Suprapubic skin (tissue), 4 donors: ENCODE data around the gene CHRD. TPM values are rescaled to one million over a fixed set of nuclear protein-coding genes. Genes with fewer than 3 reads are reported as not detected.

Experiments used
- DNase-seq, 2 donors: peaks; one replicate each; pipeline ENCODE4 v3.0.0-alpha.2; 2019; ENCODE audit warnings: low spot score in 2 of 2
- H3K27ac ChIP-seq: fragments of 200-600 bp; sonication (generic); one replicate; pipeline ENCODE4 v1.5.1; 2019
- H3K27me3 ChIP-seq: fragments of 200-600 bp; sonication (generic); one replicate; pipeline ENCODE4 v1.5.1; 2019
- H3K36me3 ChIP-seq: fragments of 200-600 bp; sonication (generic); one replicate; pipeline ENCODE4 v1.5.1; 2019
- H3K4me1 ChIP-seq: fragments of 200-600 bp; sonication (generic); one replicate; pipeline ENCODE4 v1.5.1; 2019
- H3K4me3 ChIP-seq: fragments of 200-600 bp; sonication (generic); one replicate; pipeline ENCODE4 v1.5.1; 2019; ENCODE audit warnings: mild to moderate bottlenecking
- H3K9me3 ChIP-seq: fragments of 200-600 bp; sonication (generic); one replicate; pipeline ENCODE4 v1.5.1; 2019
- EP300 ChIP-seq: sonication (generic); formaldehyde crosslinking; IDR thresholded peaks from one replicate; pipeline ENCODE4 v1.6.1; 2017; ENCODE audit warnings: antibody characterized with exemption
- POLR2A ChIP-seq, 2 donors: fragments of 450-650 bp; IDR thresholded peaks; one replicate each; pipeline ENCODE4 v1.6.1; 2017; ENCODE audit warnings: antibody characterized with exemption in 2 of 2, mild to moderate bottlenecking in 2 of 2, moderate library complexity in 2 of 2
- POLR2AphosphoS5 ChIP-seq, 3 donors: sonication (generic); formaldehyde crosslinking; IDR thresholded peaks; one replicate each; pipeline ENCODE4 v1.6.1; 2017; ENCODE audit warnings: antibody characterized with exemption in 3 of 3
- WGBS: methylation state at CpG from one replicate; pipeline ENCODE4 v1.1.5; 2018; 5-methylcytosine and 5-hydroxymethylcytosine counted together
- total RNA-seq, 4 donors: library from RNA; depleted of rRNA; stranded (reverse); fragments of >200 nt; gene quantifications; one replicate each; pipeline ENCODE4 v1.1.0, GENCODE V29; 2016
- TF ChIP-seq, protein P1 (sequence below), 2 donors: fragments of 200-600 bp in 1 of 2; fragments of 450-650 bp in 1 of 2; sonication (generic) in 1 of 2; IDR thresholded peaks; one replicate each; pipeline ENCODE4 v1.5.1; 2016 to 2019; ENCODE audit warnings: antibody characterized with exemption in 2 of 2, mild to moderate bottlenecking in 1 of 2, moderate library complexity in 1 of 2

The CHRD gene
- total RNA-seq, 4 donors from 2014 or later, result 1.1 to 10.1 (median 4.2) TPM

DNA sequence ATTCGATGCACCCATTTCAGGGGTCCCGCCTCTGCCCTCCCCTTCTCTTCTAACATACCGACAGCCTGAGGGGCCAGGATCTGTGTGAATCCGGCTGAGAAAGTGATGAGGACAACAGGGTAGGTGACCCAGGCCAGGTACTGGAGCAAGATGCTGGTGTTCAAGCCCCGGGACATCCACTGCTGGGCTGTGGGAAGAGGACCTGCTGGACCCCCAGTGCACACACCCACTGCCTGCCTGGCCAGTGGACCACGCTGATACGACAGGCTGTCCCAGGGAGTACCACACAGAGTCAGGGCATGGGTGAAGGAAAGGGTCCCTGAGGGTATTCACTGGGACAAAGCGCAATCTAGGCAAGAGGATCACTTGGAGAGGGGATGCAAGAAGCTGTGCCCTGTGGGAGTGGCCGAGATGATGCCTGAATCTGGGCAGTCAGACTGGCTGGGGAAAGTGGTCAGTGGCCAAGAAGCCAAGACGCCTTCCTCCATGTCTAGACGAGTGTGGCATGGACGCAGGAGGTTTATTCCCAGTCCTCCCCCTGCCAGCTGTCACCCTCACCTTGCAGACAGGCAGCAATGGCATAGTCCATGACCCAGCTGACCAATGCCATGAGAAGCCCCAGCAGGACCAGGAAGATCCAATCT, 21.6 kb upstream of the CHRD start:
- H3K9me3 ChIP-seq, result no peaks in the 10 kb centered on the region
- DNase-seq, result no peak
- no peak overlapping the region for H3K27ac ChIP-seq
- peaks cover 10% of the 10 kb centered on the region for H3K36me3 ChIP-seq
- no peak overlapping the region for H3K4me3 ChIP-seq
- TF ChIP-seq POLR2AphosphoS5 (IDR thresholded peaks at IDR 0.05) (no peak), EP300 (no peak), POLR2A (IDR thresholded peaks at IDR 0.05) (no peak)
- TF ChIP-seq, protein P1, sequence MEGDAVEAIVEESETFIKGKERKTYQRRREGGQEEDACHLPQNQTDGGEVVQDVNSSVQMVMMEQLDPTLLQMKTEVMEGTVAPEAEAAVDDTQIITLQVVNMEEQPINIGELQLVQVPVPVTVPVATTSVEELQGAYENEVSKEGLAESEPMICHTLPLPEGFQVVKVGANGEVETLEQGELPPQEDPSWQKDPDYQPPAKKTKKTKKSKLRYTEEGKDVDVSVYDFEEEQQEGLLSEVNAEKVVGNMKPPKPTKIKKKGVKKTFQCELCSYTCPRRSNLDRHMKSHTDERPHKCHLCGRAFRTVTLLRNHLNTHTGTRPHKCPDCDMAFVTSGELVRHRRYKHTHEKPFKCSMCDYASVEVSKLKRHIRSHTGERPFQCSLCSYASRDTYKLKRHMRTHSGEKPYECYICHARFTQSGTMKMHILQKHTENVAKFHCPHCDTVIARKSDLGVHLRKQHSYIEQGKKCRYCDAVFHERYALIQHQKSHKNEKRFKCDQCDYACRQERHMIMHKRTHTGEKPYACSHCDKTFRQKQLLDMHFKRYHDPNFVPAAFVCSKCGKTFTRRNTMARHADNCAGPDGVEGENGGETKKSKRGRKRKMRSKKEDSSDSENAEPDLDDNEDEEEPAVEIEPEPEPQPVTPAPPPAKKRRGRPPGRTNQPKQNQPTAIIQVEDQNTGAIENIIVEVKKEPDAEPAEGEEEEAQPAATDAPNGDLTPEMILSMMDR (IDR thresholded peaks at IDR 0.05), result no peak
- WGBS, result 95% methylated on average over 10 of the region's 12 CpGs
- no peaks in the 10 kb centered on the region for H3K27me3 ChIP-seq
- H3K4me1 ChIP-seq, result peaks cover 24% of the 10 kb centered on the region

DNA sequence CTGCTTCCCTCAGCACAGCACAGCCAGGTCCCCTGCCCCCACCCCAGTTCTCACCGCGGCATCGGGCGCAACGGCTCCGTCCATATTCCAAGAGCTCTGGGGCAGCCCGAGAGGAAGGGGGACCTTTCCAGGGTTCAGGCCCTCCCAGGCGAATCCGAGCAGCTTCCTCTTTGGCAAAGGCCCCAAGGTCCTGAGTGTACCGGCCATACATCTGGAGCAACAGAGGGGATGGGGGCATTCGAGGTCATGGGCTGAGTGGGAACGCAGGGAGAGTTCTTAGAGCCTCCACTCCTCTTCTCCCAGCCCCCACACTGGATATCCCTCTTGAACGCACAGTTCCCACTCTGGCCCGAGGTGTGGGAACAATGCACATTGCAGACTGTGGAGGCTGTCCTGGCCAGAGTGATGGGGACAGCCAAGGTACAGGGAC, 20.9 kb upstream of the CHRD start:
- Histone ChIP-seq H3K4me1 (peaks cover 30% of the 10 kb centered on the region), H3K27ac (no peak overlapping the region), H3K36me3 (peaks cover 10% of the 10 kb centered on the region), H3K4me3 (no peak overlapping the region), H3K9me3 (no peaks in the 10 kb centered on the region), H3K27me3 (no peaks in the 10 kb centered on the region)
- WGBS, result 87% methylated on average over 14 of the region's 14 CpGs
- no peak for DNase-seq
- no peak for TF ChIP-seq POLR2A (IDR thresholded peaks at IDR 0.05)
- TF ChIP-seq, protein P1 (IDR thresholded peaks at IDR 0.05), result no peak
- no peak for TF ChIP-seq EP300
- TF ChIP-seq POLR2AphosphoS5 (IDR thresholded peaks at IDR 0.05), result no peak

DNA sequence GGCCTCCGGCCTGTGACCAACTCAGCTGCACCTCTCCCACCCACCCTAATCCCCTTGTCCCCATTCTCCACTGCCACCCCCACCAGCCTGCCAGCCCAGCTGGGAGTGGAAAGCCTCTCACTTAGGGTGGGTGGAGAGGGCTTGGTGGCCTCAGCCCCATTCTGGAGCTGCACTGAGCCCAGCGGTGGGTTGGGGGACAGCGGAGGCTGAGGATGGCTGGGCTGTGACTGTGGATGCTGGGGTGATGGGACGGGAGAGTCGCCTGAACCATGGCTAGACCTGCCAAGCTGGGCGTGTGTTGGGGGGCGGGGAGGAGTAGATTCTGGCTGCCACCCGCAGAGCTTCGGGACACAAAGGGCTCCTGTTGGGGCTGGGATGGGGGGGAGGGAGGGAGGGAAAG, 20.2 kb upstream of the CHRD start:
- no peaks in the 10 kb centered on the region for H3K9me3 ChIP-seq
- DNase-seq, result no peak
- H3K4me3 ChIP-seq, result no peak overlapping the region
- H3K27ac ChIP-seq, result no peak overlapping the region
- H3K36me3 ChIP-seq, result peaks cover 10% of the 10 kb centered on the region
- peaks cover 37% of the 10 kb centered on the region for H3K4me1 ChIP-seq
- no peaks in the 10 kb centered on the region for H3K27me3 ChIP-seq
- no peak for TF ChIP-seq EP300
- TF ChIP-seq POLR2A (IDR thresholded peaks at IDR 0.05), result no peak
- TF ChIP-seq, protein P1 (IDR thresholded peaks at IDR 0.05), result no peak
- no peak for TF ChIP-seq POLR2AphosphoS5 (IDR thresholded peaks at IDR 0.05)
- 48% methylated on average over 9 of the region's 9 CpGs for WGBS

DNA sequence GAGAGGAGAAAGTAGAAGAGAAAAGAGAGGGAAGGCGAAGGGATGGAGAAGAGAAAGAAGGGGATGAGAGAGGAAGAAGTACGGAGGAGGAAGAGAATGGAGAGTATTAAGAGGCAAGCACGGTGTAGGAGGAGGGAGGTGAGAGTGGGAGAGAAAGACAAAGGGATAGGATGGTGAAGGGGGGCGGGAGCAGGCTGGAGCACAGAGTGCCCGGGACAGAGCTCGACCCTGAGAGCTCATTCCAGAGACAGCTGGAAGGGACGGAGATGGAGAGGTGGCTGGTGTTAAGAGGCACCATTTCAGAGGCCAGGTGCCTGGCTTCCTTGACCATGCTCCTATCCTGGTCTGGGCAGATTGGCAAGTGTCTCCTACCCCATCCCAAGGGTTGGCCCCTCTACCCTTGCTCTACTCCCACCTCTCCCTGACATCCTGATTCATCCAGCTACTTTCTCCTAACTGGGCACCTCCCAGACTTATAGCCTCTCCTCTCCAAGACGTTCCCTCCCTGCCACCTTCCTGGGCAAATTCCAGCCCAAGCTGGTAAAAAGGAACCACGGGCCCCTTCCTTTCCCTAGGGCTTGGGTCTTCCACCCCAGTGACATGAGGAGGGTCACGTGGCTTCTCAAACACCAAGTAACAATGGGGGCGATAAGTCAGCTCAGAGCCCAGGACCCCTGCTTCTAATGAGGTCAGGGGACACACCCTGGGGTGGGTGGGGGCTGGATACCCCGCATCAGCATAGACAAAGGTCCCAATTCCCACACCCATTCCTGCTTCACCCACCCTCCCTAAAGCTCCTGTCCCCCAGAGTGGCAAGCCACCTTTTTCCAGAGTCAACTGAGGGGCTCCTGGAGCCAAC, 19.6 kb upstream of the CHRD start:
- no peaks in the 10 kb centered on the region for H3K9me3 ChIP-seq
- peak overlapping the region; percentile 64 for H3K4me3 ChIP-seq
- H3K4me1 ChIP-seq, result peaks cover 38% of the 10 kb centered on the region
- H3K27me3 ChIP-seq, result no peaks in the 10 kb centered on the region
- peaks cover 11% of the 10 kb centered on the region for H3K36me3 ChIP-seq
- WGBS, result 68% methylated on average over 12 of the region's 12 CpGs
- TF ChIP-seq, protein P1 (IDR thresholded peaks at IDR 0.05), result no peak
- TF ChIP-seq POLR2A (IDR thresholded peaks at IDR 0.05) (no peak), POLR2AphosphoS5 (IDR thresholded peaks at IDR 0.05) (no peak), EP300 (no peak)
- no peak for DNase-seq
- no peak overlapping the region for H3K27ac ChIP-seq

DNA sequence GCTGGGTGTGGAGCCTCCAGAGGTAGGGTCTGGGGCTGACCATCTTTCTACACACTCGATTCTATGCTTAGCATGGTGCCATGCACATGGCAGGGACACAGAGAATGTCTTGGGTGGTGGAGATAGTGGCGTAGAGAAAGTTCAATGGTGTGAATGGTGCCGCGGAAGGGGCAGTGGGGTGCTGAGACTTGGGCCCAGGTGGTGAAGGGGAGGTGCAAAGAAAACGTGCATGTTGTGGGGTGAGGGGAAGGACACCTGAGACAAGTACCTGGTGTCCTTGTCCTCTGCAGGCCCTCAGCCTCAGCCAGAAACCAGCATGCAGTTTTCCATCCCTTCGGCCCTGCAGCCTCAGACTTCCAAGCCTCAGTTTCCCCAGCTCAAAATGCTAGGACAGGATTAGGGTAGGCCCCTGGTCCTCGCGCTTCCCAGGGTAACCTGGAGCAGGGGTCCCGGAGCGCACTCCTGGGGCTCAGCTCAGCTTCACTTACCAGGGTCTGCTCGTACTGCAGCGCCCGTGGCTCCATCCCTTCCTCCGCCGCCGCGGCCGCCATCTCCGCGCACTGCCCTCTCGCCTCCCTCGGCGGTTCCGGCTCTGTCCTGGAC, 18.8 kb upstream of the CHRD start:
- no peaks in the 10 kb centered on the region for H3K9me3 ChIP-seq
- H3K27me3 ChIP-seq, result no peaks in the 10 kb centered on the region
- no peak for TF ChIP-seq EP300
- H3K4me3 ChIP-seq, result peak overlapping the region; percentile 64
- peaks cover 38% of the 10 kb centered on the region for H3K4me1 ChIP-seq
- DNase-seq, result peak in 1 of 2 donors; percentile 73
- WGBS, result 27% methylated on average over 8 of the region's 24 CpGs
- peaks cover 11% of the 10 kb centered on the region for H3K36me3 ChIP-seq
- peak overlapping the region; percentile 98 for H3K27ac ChIP-seq
